ENCODE results near the gene ATAT1. TPM values are rescaled to one million over a fixed set of nuclear protein-coding genes. Genes with fewer than 3 reads are reported as not detected.

Gene ATAT1
- total and polyA plus RNA-seq, 2 of the 4 experiments (the other 2 are of a cell fraction), result 5.6 to 15.5 TPM

DNA sequence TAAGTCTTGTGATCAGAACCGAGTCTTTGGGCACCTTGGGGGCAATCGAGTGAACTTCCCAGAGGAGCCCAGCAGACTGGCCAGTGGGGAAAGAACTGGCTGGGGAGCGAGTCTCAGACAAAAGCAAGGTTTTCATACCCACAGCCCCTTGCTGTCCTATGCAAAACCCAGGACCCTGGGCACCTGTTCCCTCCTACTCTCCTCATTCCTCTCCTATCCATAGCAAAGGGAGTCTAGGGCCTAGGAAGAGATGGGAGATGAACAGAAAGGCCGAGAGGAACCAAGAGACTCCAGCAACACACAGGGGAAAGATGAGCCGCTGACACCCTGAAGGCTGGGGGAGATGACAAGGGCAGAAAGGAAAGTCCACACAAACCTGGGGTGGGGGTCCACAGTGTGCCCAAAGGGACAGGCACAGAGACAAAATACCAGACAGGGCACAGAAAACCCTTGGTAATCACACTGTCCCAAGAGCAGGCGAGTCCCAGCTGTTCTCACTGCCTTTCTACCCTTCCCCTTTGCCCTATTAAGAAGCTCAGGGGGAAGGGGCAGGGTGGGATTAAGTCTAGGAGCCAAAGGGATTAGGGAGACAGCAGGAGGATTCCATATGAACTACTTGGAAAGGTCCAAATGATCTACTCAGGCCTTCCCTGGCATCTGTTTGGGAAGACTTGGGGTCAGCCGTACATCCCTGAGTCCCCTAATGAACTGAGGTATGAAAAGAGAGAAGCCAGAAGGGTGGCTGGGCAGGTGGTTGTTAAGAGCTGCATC is 53.3 kb downstream of the ATAT1 start:
- no peaks in the 10 kb centered on the region for H3K9me1 ChIP-seq (ENCODE audit: insufficient read depth, low read length)
- no TSS peak for BruUV-seq (replicated peaks)
- H2AFZ ChIP-seq (replicated peaks; ENCODE audit: low read length, poor library complexity), result no peak overlapping the region
- POLR2A ChIA-PET (ENCODE audit: unreplicated experiment), result interaction anchor here (1.6 kb wide), 1 partner anchor 42 kb away, joined by 6 read pairs; no protein-coding TSS in a partner anchor
- CTCF ChIA-PET, result interaction anchor here (0.5 to 2.0 kb wide), 6 partner anchors 11 to 142 kb away, joined by 3 to 12 read pairs (median 4); partner anchors contain the start of gene NRM
- WGBS, 2 experiments (ENCODE audit: extremely low coverage in 2 of 2, insufficient read length in 1 of 2), result 50% methylated on average over 2 of the region's 7 CpGs; no CpG with 5 or more reads in 1 of the 2 experiments
- no peak overlapping the region for H2BK120ac ChIP-seq (ENCODE audit: low read depth, low read length)
- H2BK5ac ChIP-seq (ENCODE audit: low read depth, low read length, poor library complexity, severe bottlenecking), result peak overlapping the region; percentile 1
- H3K4me2 ChIP-seq (ENCODE audit: low read depth, low read length), result peak overlapping the region; percentile 76
- no peak overlapping the region for H4K91ac ChIP-seq (ENCODE audit: insufficient read depth, low read depth, low read length)
- no peaks in the 10 kb centered on the region for H3K9me3 ChIP-seq (ENCODE audit: control insufficient read depth, insufficient read depth, low read length)
- DNase-seq (no peak), ATAC-seq (ENCODE audit: low read depth) (no peak)
- no peak overlapping the region for H3K4me3 ChIP-seq (ENCODE audit: insufficient read depth, low read depth, low read length)
- H2AK5ac ChIP-seq (ENCODE audit: low read depth, low read length), result no peak overlapping the region; the same call in 1 of the 2 replicates
- H3K18ac ChIP-seq (ENCODE audit: low read depth, low read length), result no peak overlapping the region
- peak overlapping the region; percentile 76 for H3K14ac ChIP-seq (replicated peaks; ENCODE audit: low read depth, low read length)
- dilution Hi-C loops (cut with HindIII; ENCODE audit: low sequenced_read_pairs, unreplicated experiment) (no loop called here), in situ Hi-C loops (cut with MboI; ENCODE audit: low sequenced_read_pairs) (loop anchor here (5.0 kb wide), 2 partner anchors 42 to 197 kb away; partner anchors contain the start of gene TUBB), intact Hi-C loops (cut with micrococcal nuclease) (loop anchor here (1.0 to 5.0 kb wide), 3 partner anchors 42 to 407 kb away; no protein-coding TSS in a partner anchor)
- H4K8ac ChIP-seq (ENCODE audit: low read depth in 2 of 2, low read length in 2 of 2), result no peak overlapping the region
- peak overlapping the region; percentile 47 for H3K27ac ChIP-seq (ENCODE audit: insufficient read depth, low read length)
- peaks cover 13 to 47% of the 10 kb centered on the region in 2 experiments for H3K79me1 ChIP-seq (ENCODE audit: low read depth in 1 of 2, low read length in 2 of 2)
- peak overlapping the region; percentile 34; the same call in 1 of the 2 replicates for H3K4ac ChIP-seq (ENCODE audit: low read depth, low read length)
- peaks cover 14% of the 10 kb centered on the region for H3K4me1 ChIP-seq (ENCODE audit: control insufficient read depth, insufficient read depth, low read length)
- H2BK20ac ChIP-seq (ENCODE audit: low read depth, low read length), result no peak overlapping the region
- H2AK9ac ChIP-seq (replicated peaks; ENCODE audit: low read depth, low read length, poor library complexity), result peak overlapping the region; percentile 38
- H2BK15ac ChIP-seq (ENCODE audit: low read depth, low read length), result no peak overlapping the region
- peak overlapping the region; percentile 81 for H3K23ac ChIP-seq (ENCODE audit: low read depth, low read length)
- no peaks in the 10 kb centered on the region for H3K27me3 ChIP-seq (ENCODE audit: control insufficient read depth, insufficient read depth, low read length)
- no peak overlapping the region for H4K5ac ChIP-seq (ENCODE audit: low read depth, low read length)
- peak overlapping the region; percentile 8 for H3K9ac ChIP-seq (ENCODE audit: low read depth, low read length)
- H3K36me3 ChIP-seq (ENCODE audit: control insufficient read depth, insufficient read depth, low read length), result peaks cover 63% of the 10 kb centered on the region
- H3K56ac ChIP-seq (ENCODE audit: extremely low read depth, insufficient read depth, low read length), result no peak overlapping the region
- peaks cover 86% of the 10 kb centered on the region for H4K20me1 ChIP-seq (ENCODE audit: insufficient read depth, low read length)
- TF ChIP-seq BHLHE40 (IDR thresholded peaks at IDR 0.05; ENCODE audit: low read depth, low read length) (no peak), POLR2A (IDR thresholded peaks at IDR 0.05; ENCODE audit: low read depth, low read length) (no peak), RAD21 (IDR thresholded peaks at IDR 0.05; ENCODE audit: low read length) (no peak), MXI1 (IDR thresholded peaks at IDR 0.05; ENCODE audit: borderline replicate concordance, low read depth, low read length) (no peak), SMC3 (IDR thresholded peaks at IDR 0.05; ENCODE audit: low read depth, low read length) (no peak), RCOR1 (IDR thresholded peaks at IDR 0.05; ENCODE audit: insufficient replicate concordance, low read length) (no peak), ELK1 (IDR thresholded peaks at IDR 0.05; ENCODE audit: borderline replicate concordance, low read depth, low read length) (no peak), NFE2L2 (IDR thresholded peaks at IDR 0.05; ENCODE audit: low read depth, low read length) (no peak), RFX5 (IDR thresholded peaks at IDR 0.05; ENCODE audit: low read depth, low read length) (no peak), CEBPB (IDR thresholded peaks at IDR 0.05; ENCODE audit: low read depth, low read length) (no peak), MAZ (IDR thresholded peaks at IDR 0.05; ENCODE audit: borderline replicate concordance, low read depth, low read length) (no peak), MAFK (IDR thresholded peaks at IDR 0.05; ENCODE audit: low read depth, low read length) (no peak), CHD1 (IDR thresholded peaks at IDR 0.05; ENCODE audit: low read depth, low read length) (no peak), CTCF (conservative IDR thresholded peaks at IDR 0.05; ENCODE audit: low read depth, low read length) (no peak), FOS (IDR thresholded peaks at IDR 0.05; ENCODE audit: low read depth, low read length) (no peak)
